Uterus (tissue), 4 donors: ENCODE results near the gene CLDN14. TPM values are rescaled to one million over a fixed set of nuclear protein-coding genes. Genes with fewer than 3 reads are reported as not detected.

Source experiments
- DNase-seq, 2 donors: peaks; one replicate each; pipeline ENCODE4 v3.0.0-alpha.2; 2019 to 2020
- H3K27ac ChIP-seq, 2 donors: fragments of 200-600 bp; sonication (generic); 1 replicate in 1 of 2; 2 replicates in 1 of 2; pipeline ENCODE4 v1.5.1; 2016 to 2018
- H3K27me3 ChIP-seq, 2 donors: fragments of 200-600 bp; sonication (generic); one replicate each; pipeline ENCODE4 v1.5.1; 2018 to 2019; ENCODE audit warnings: control low read depth in 1 of 2
- H3K36me3 ChIP-seq, 2 donors: fragments of 200-600 bp; sonication (generic); one replicate each; pipeline ENCODE4 v1.5.1; 2019; ENCODE audit warnings: control low read depth in 1 of 2
- H3K4me1 ChIP-seq, 2 donors: fragments of 200-600 bp; sonication (generic); one replicate each; pipeline ENCODE4 v1.5.1; 2018 to 2019; ENCODE audit warnings: control low read depth in 1 of 2
- H3K4me3 ChIP-seq, 2 donors: fragments of 200-600 bp; sonication (generic); 1 replicate in 1 of 2; 2 replicates in 1 of 2; pipeline ENCODE4 v1.5.1; 2018 to 2019; ENCODE audit warnings: mild to moderate bottlenecking in 1 of 2
- H3K9me3 ChIP-seq, 2 donors: fragments of 200-600 bp; sonication (generic); one replicate each; pipeline ENCODE4 v1.5.1; 2019; ENCODE audit warnings: control low read depth in 1 of 2
- POLR2A ChIP-seq, 2 donors: fragments of 450-650 bp; IDR thresholded peaks; one replicate each; pipeline ENCODE4 v1.6.1; 2016; ENCODE audit warnings: antibody characterized with exemption in 2 of 2, mild to moderate bottlenecking in 1 of 2, moderate library complexity in 1 of 2
- intact Hi-C: fragments of 100-400 bp; cut with DNase I; formaldehyde crosslinking; loops from one replicate; pipeline ENCODE4 v1.15.1; 2023; ENCODE audit warnings: low total_unique reads
- total RNA-seq, 4 donors: library from RNA; depleted of rRNA in 3 of 4; stranded (reverse); fragments of >200 nt in 3 of 4; gene quantifications; one replicate each; pipeline versions ENCODE4 v1.1.0 to v1.2.4, GENCODE V29; 2014 to 2023
- TF ChIP-seq, protein P1 (sequence below), 4 experiments: fragments of 200-600 bp in 2 of 4; fragments of 450-650 bp in 2 of 4; sonication (generic) in 2 of 4; IDR thresholded peaks; one replicate each; pipeline ENCODE4 v1.5.1; 2016 to 2019; ENCODE audit warnings: antibody characterized with exemption in 4 of 4, mild to moderate bottlenecking in 2 of 4, moderate library complexity in 1 of 4
- donor health status: DM: yes; HTN: yes; CAD: no.

The CLDN14 gene
- total RNA-seq, 4 donors from 2014 or later = not detected

DNA sequence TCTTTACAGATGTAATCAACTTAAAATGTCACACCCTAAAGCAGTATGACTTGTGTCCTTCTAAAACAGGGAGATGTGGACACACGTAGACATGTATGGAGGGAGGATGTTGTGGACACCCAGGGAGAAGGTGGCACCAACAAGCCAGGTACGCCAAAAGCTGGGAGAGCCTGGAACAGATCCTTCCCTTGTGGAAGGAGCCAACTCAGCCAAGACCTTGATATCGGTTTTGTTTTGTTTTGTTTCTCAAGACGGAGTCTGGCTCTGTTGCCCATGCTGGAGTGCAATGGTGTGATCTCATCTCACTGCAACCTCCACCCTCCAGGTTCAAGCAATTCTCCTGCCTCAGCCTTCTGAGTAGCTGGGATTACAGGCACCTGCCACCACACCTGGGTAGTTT, 49.1 kb downstream of the CLDN14 start:
- Histone ChIP-seq H3K4me3 (no peak overlapping the region), H3K4me1 (no peaks in the 10 kb centered on the region), H3K27ac (peak overlapping the region; percentile 77 to 91), H3K36me3 (no peaks in the 10 kb centered on the region), H3K27me3 (no peaks in the 10 kb centered on the region), H3K9me3 (no peaks in the 10 kb centered on the region)
- TF ChIP-seq POLR2A (IDR thresholded peaks at IDR 0.05) = no peak
- TF ChIP-seq, protein P1, sequence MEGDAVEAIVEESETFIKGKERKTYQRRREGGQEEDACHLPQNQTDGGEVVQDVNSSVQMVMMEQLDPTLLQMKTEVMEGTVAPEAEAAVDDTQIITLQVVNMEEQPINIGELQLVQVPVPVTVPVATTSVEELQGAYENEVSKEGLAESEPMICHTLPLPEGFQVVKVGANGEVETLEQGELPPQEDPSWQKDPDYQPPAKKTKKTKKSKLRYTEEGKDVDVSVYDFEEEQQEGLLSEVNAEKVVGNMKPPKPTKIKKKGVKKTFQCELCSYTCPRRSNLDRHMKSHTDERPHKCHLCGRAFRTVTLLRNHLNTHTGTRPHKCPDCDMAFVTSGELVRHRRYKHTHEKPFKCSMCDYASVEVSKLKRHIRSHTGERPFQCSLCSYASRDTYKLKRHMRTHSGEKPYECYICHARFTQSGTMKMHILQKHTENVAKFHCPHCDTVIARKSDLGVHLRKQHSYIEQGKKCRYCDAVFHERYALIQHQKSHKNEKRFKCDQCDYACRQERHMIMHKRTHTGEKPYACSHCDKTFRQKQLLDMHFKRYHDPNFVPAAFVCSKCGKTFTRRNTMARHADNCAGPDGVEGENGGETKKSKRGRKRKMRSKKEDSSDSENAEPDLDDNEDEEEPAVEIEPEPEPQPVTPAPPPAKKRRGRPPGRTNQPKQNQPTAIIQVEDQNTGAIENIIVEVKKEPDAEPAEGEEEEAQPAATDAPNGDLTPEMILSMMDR (IDR thresholded peaks at IDR 0.05) = no peak
- intact Hi-C loops = no loop called here
- DNase-seq = no peak

DNA sequence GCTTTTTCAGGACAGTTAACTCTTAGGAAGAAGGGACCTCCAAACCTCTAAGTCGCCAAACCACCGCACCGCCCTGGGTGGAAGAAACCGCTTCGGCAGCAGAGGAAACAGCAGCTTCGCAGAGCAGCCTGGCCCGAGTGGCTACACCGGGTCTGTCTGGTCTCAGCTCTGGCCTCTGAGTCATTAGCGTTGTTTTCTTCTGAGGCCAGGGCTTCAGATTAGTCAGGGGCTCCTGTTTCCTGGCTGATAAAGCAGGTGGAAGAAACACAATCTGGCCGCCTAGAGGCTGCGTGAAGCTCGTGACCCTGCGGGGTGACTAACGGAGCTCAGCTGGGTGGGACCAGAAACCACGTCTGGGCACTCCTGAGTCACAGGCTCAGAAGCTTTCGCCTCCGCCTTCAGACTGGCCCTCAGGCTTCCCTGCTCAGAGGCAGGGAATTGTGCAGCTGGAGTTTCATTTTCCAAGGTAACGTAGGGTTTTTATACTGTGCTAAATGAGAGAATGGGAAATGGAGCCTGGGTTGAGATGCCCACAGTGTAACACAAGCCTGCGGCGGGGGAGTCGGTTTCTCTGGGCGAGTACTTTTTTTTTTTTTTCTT, 49.9 kb downstream of the CLDN14 start:
- Histone ChIP-seq H3K9me3 (no peaks in the 10 kb centered on the region), H3K4me1 (no peaks in the 10 kb centered on the region), H3K27ac (peak overlapping the region; percentile 77 to 91), H3K27me3 (no peaks in the 10 kb centered on the region), H3K4me3 (peak overlapping the region; percentile 13 to 26), H3K36me3 (no peaks in the 10 kb centered on the region)
- TF ChIP-seq, protein P1 (IDR thresholded peaks at IDR 0.05) = peak in 2 of 4 experiments; percentile 23 to 24
- peak; percentile 35 to 38 for TF ChIP-seq POLR2A (IDR thresholded peaks at IDR 0.05)
- intact Hi-C loops = no loop called here
- peak; percentile 82 to 88 for DNase-seq

DNA sequence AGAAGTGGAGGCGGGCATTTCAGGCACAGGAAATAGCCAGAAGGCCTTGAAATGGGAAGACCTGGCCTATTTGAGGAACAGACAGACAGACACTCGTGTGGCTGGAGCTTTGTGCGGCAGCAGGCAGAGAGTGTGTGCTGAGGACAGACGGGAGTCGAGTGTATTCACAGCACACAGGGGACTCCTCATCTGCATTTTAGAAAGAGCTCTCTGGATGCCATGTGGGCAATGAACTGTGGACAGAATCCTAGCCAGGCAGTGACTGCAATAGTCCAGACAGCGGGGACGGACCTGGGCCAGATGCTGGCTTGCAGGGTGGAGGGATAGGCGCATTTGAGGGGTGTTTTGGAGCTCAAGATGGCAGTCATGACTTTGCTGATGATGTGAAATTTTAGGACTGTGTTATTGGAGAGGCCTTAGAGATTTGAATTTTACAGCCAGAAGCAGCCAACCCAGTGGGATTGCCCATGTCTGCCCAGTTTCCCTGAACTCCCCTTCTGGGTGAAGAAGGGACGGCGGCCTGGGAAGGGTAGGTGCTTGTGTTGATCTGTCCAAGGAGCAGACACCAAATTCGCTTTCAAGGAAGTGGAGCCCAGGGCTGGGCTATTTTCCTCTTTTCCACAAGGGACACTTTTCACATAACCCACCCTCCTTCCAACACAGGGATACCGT, 51.0 kb downstream of the CLDN14 start:
- Histone ChIP-seq H3K27ac (peak overlapping the region; percentile 77 to 91), H3K4me3 (no peak overlapping the region)
- intact Hi-C loops = no loop called here

DNA sequence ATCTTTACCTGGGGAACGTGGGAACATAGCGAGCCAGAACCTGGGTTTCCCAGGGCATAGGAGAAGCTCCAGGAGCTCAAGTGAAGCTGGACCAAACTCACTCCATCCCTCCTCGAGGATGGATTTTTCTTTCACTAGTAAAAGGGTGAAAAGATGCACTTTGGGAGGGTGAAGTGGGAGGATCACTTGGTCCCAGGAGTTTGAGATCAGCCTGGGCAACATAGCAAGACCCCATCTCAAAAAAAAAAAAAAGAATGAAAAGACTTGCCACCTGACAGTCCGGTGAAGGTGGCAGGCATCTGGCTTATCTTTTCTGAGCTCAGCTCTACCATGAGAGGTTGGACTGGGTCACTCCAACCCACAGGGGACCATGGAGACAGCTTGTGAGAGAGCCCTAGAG, 52.4 kb downstream of the CLDN14 start:
- no peak for DNase-seq
- H3K4me1 ChIP-seq = no peaks in the 10 kb centered on the region
- TF ChIP-seq, protein P1 (IDR thresholded peaks at IDR 0.05) = no peak
- no peak for TF ChIP-seq POLR2A (IDR thresholded peaks at IDR 0.05)
- H3K27me3 ChIP-seq = no peaks in the 10 kb centered on the region
- no peaks in the 10 kb centered on the region for H3K36me3 ChIP-seq
- H3K27ac ChIP-seq = no peak overlapping the region
- no peaks in the 10 kb centered on the region for H3K9me3 ChIP-seq
- H3K4me3 ChIP-seq = no peak overlapping the region
- intact Hi-C loops = no loop called here

More for the DNA sequence above, 51.0 kb downstream of the CLDN14 start:
- H3K36me3 ChIP-seq = no peaks in the 10 kb centered on the region
- H3K4me1 ChIP-seq = no peaks in the 10 kb centered on the region
- no peaks in the 10 kb centered on the region for H3K9me3 ChIP-seq
- no peaks in the 10 kb centered on the region for H3K27me3 ChIP-seq
- TF ChIP-seq POLR2A (IDR thresholded peaks at IDR 0.05) = no peak
- TF ChIP-seq, protein P1 (IDR thresholded peaks at IDR 0.05) = no peak
- DNase-seq = no peak

DNA sequence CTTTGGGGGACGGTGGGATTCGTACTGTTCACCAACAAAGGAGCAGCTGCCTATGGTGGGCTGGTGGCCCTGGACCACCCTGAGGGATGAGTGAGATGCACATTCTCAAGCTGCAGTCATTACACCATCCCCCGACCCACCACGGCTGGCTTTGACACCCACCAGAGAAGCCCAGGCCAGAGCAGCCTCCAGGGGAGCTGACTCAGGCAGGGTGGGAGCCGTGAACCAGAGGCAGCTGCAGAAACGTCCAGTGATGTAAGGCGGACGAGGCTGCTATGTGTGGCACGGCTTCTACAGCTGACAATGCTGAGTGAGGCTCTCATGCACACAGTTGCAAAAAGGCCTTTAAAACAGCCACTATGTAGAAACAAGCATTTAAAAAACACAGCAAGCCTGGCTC, 54.6 kb downstream of the CLDN14 start:
- no peaks in the 10 kb centered on the region for H3K4me1 ChIP-seq
- H3K36me3 ChIP-seq = no peaks in the 10 kb centered on the region
- no peaks in the 10 kb centered on the region for H3K9me3 ChIP-seq
- H3K4me3 ChIP-seq = no peak overlapping the region
- no peaks in the 10 kb centered on the region for H3K27me3 ChIP-seq
- intact Hi-C loops = no loop called here
- H3K27ac ChIP-seq = no peak overlapping the region
- TF ChIP-seq, protein P1 (IDR thresholded peaks at IDR 0.05) = no peak
- TF ChIP-seq POLR2A (IDR thresholded peaks at IDR 0.05) = no peak
- no peak for DNase-seq
